HL-60/S4 (cell line): ENCODE data around the gene WDR11.

Source experiments
- in situ Hi-C: fragments of 300-500 bp; cut with MboI; formaldehyde crosslinking; loops from 2 replicates; pipeline ENCODE4 v1.14.3; 2022; ENCODE audit warnings: low sequenced_read_pairs

The WDR11 gene

DNA sequence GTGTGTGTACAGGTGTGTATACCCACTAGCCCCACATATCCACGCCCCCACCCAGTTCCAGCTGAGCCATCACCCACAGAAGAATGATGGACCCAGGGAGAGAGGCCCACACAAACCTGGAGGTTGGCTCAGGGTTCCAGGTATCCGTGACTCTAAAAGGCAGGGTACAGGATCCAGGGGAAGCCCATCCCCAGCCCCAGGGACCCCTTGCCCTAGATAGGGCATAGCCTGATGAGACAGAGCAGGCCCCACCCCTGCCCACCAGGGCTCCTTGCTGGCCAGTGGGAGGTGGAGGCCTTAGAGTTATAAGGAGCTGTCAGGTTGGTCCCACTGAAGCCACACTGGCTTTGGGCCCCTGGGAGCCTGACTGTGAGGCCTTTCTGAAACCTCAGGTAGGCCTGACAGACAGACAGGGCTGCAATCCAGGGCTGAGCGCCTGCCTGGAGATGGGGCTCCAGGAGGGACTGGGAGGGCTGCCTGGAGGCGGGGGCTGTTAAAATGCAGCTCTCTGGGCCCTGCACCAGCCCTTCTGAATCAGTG is 93.5 kb downstream of the WDR11 start:
- in situ Hi-C loops = loop anchor here (25.0 kb wide), 2 partner anchors 793 to 943 kb away; no protein-coding TSS in a partner anchor

DNA sequence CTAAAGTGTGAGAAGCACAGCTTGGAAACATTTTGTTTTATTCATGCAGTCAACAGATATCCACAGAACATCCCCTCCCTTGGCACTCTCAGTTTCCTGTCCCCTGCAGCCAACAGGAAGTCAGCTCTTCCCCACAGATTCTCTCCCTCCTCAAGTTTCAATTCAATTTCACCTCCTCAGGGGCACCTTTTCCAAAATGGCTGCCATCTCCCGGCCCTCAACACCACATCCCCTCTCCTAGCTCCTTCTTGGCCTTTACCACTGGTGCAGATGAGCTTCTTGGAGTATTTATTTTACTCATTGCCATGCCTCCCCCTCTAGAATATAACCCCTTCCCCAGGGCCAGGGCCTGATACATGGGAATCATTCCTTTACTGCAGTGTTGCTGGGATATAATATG is 94.0 kb downstream of the WDR11 start:
- in situ Hi-C loops = loop anchor here (25.0 kb wide), 2 partner anchors 792 to 942 kb away; no protein-coding TSS in a partner anchor

DNA sequence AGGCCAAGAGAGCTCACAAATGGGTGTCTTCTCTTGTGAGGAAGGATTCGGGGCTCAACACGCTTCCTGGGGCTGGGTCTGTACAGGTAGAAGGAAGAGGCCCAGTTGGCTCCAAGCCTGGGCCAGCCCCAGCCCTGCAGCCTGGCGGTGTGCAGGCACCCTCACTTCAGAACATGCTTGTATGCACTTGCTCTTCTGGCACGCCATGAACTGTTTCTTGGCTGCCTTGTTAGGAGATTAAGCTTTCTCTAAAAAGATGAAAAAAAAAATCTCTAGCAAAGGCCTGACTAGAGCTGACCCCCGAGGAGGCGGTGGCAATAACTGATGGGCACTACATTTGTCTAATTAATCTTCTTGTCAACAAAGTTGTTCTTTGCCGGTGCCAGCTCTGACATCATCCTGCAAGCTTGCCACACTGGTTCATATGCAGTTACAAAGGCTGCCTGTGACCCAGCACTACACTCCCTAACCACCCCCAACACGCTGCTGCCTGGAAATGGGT is 94.7 kb downstream of the WDR11 start:
- in situ Hi-C loops = loop anchor here (25.0 kb wide), 2 partner anchors 791 to 941 kb away; no protein-coding TSS in a partner anchor

DNA sequence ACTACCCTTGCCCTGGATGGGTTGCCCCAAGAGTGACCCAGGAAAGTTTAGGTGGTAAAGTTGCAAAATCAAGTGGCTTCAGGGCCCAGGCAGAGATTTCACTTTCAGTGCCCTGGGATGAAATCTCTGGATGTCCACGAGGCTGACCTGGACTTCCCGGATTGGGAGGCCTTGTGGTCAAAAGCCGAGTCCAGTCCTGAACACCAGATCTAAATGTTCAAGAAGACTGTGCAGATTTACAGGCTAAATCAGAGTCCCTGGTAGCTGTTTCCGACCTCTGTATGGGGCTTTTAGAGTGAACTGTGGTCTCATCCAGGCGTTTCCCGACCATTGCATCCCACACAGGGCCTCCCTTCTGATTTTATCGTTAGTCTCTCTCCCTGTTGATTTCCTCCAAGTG is 95.3 kb downstream of the WDR11 start:
- in situ Hi-C loops = loop anchor here (25.0 kb wide), 2 partner anchors 791 to 941 kb away; no protein-coding TSS in a partner anchor

DNA sequence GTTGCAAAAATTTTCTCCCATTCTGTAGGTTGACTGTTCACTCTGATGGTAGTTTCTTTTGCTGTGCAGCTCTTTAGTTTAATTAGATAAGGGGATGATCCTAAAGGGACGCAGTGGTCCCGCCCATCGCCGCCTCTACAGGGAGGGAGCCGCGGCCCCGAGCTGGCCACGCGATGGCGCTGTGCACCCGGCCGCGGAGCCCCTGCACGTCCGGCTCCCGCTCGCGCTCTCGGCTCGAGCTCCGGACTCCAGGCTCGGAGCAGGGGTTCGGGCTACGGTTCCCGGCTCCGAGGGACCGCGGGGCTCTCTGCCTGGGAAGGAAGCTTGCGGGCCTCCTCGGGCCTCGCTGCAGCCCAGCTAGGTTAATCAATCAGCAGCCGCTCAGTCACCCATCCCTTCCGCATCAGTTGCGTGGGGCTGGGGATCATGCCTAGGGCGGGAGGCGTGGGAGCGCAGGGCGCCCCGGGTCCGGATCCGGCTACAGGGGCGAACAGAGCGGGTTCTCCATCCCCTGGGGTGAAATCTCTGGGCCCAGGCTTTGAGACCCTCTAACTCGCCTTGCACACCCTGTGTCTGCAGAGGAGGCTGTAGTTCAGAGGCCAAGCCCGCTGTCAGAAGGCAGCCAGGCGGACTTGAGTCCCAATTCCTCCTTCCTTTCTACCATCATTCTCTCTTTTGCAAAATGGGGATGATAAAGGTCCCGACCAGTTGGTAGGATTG is 97.9 kb downstream of the WDR11 start:
- in situ Hi-C loops = loop anchor here (25.0 kb wide), 2 partner anchors 788 to 938 kb away; no protein-coding TSS in a partner anchor

DNA sequence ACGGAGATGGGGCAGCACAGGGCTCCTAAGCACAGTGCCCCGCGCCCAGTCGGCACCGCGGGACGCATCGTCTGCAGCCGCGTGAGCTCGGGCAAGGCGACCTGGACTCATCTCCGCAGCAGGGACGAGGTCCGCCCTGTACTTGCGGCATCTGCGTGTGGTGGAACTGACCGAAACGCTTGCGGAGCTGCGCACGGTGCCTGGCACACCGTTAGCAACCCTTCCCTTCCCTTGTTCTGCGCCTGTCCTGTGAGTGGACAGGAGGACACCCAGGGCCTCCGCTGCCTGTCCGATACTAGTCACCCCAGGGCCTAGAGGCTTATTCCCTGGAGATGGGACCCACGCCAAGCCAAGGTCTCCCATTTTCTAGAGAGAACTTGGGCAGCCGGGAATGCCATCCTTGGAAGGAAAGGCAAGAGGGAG is 98.5 kb downstream of the WDR11 start:
- in situ Hi-C loops = loop anchor here (25.0 kb wide), 2 partner anchors 788 to 938 kb away; no protein-coding TSS in a partner anchor

DNA sequence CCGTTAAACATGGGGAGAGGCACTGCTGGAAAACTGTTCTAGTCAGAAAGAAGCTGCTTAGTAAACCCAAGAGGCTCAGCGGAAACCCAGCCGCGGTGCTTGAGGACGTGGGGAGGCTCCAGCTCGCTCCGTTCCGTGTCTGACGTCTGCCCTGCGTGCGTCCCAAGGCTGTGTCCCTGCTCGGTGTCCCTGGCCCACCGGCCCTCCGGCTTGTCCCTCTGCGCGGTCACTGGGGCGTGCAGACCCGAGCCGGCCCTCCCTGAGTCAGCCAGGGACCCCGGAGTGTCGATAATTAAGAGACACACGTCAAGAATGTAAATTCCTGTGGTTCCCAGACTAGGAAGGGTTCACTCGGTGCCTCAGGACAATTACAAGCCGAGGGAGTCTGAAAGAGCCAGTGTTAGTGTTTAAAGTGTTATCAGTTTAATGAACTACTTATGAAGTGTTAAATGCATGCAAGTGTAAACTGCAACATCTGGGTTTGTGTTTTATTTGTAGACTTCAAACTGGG is 98.9 kb downstream of the WDR11 start:
- in situ Hi-C loops = no loop called here

DNA sequence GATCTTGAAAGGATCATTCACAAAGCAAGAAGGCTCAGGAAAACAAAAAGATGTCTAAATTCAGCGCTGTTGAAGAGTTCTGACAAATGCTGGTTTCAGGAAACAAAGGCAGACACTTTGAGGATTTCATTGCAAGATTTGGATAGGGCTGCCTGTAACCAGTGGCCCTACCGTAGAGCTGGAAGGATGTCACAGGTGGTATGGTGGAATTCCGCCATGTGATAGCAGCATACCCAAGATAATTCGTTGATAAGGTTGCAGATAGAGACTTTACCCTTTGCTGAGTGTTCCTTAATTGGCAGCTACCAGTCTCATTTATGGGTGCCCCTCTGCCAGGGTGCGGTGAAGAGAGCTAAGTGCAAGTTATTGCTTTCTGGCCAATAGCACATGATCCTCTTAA is 100.1 kb downstream of the WDR11 start:
- in situ Hi-C loops = no loop called here

DNA sequence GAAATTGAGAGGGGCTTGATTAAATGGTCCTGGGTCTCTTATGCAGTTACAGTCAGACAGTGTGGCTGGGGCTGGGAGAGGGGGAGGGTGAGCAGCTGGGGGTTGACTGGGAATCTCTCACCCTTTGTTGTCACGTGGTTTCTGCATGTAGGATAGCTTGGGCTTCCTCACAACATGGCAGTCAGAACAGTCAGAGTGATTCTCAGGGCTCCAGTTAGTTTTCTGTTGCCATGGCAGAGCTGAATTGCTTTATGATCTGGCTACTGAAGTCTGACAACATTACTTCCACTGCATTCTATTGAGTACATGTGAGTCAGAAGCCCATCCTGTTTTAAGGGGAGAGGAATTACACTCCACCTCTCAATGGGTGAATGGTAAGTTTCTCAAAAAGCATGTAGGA is 102.7 kb downstream of the WDR11 start:
- in situ Hi-C loops = no loop called here
